ENCODE data around the gene PNPLA8. TPM values are rescaled to one million over a fixed set of nuclear protein-coding genes. Genes with fewer than 3 reads are reported as not detected.
A peak's percentile ranks its signal among the peaks of the same experiment; 100 is the strongest.

Gene PNPLA8
- total RNA-seq, 1 donor from 2014 or later, result 33.4 TPM

- H3K4me3 Mint-ChIP-seq, result peak overlapping the region; percentile 97
- no peaks in the 10 kb centered on the region for H3K36me3 ChIP-seq
- no peak overlapping the region for H3K27ac ChIP-seq
Measured at GRCh38 chr7:108454674-108455550, 71.0 kb downstream of the PNPLA8 start.

GRCh38 chr7:108454317-108454673 is 71.6 kb downstream of the PNPLA8 start:
- Histone ChIP-seq H3F3A (ENCODE audit: low read depth) (peaks cover 57% of the 10 kb centered on the region), H3K4me2 (peak overlapping the region; percentile 91), H4K20me1 (ENCODE audit: low read depth) (peaks cover 27% of the 10 kb centered on the region), H3K27me3 (peaks cover 55% of the 10 kb centered on the region), H3K4me1 (peaks cover 33% of the 10 kb centered on the region), H3K9me3 (ENCODE audit: low read depth) (no peaks in the 10 kb centered on the region), H3K9ac (no peak overlapping the region), H3K79me2 (ENCODE audit: low read depth) (peaks cover 44% of the 10 kb centered on the region), H3K36me3 (no peaks in the 10 kb centered on the region), H3K27ac (no peak overlapping the region), H2AFZ (replicated peaks) (peak overlapping the region; percentile 98), H3K4me3 (peak overlapping the region; percentile 88)
- H3K27ac Mint-ChIP-seq, result no peak overlapping the region
- H3K36me3 Mint-ChIP-seq, result no peaks in the 10 kb centered on the region
- no peaks in the 10 kb centered on the region for H3K9me3 Mint-ChIP-seq
- DNase-seq (ENCODE audit: low spot score), result no peak
- no peak for TF ChIP-seq CTCF (IDR thresholded peaks at IDR 0.05)
- no peak for TF ChIP-seq EZH2phosphoT487 (IDR thresholded peaks at IDR 0.05)
- no peak for TF ChIP-seq EZH2 (IDR thresholded peaks at IDR 0.05)
- peaks cover 40% of the 10 kb centered on the region for H3K4me1 Mint-ChIP-seq
- peaks cover 22% of the 10 kb centered on the region for H3K27me3 Mint-ChIP-seq (ENCODE audit: insufficient read depth, low read depth)
- peak overlapping the region; percentile 97 for H3K4me3 Mint-ChIP-seq

More at GRCh38 chr7:108454674-108455550, 71.0 kb downstream of the PNPLA8 start:
- H3K79me2 ChIP-seq (ENCODE audit: low read depth), result peaks cover 44% of the 10 kb centered on the region
- H3K4me2 ChIP-seq, result peak overlapping the region; percentile 91
- no peaks in the 10 kb centered on the region for H3K9me3 ChIP-seq (ENCODE audit: low read depth)
- H3K27ac Mint-ChIP-seq, result peak overlapping the region; percentile 74
- no peaks in the 10 kb centered on the region for H3K9me3 Mint-ChIP-seq
- H3K4me1 Mint-ChIP-seq, result peaks cover 35% of the 10 kb centered on the region
- peaks cover 55% of the 10 kb centered on the region for H3K27me3 ChIP-seq
- peak overlapping the region; percentile 88 for H3K4me3 ChIP-seq
- H3K9ac ChIP-seq, result no peak overlapping the region
- peak; percentile 70 for DNase-seq (ENCODE audit: low spot score)
- TF ChIP-seq EZH2phosphoT487 (IDR thresholded peaks at IDR 0.05) (no peak), EZH2 (IDR thresholded peaks at IDR 0.05) (no peak), CTCF (IDR thresholded peaks at IDR 0.05) (no peak)
- H3K4me1 ChIP-seq, result peaks cover 27% of the 10 kb centered on the region
- no peaks in the 10 kb centered on the region for H3K36me3 Mint-ChIP-seq
- H4K20me1 ChIP-seq (ENCODE audit: low read depth), result peaks cover 22% of the 10 kb centered on the region
- H3K27me3 Mint-ChIP-seq (ENCODE audit: insufficient read depth, low read depth), result peaks cover 22% of the 10 kb centered on the region
- H2AFZ ChIP-seq (replicated peaks), result peak overlapping the region; percentile 98
- H3F3A ChIP-seq (ENCODE audit: low read depth), result peaks cover 56% of the 10 kb centered on the region

DNA sequence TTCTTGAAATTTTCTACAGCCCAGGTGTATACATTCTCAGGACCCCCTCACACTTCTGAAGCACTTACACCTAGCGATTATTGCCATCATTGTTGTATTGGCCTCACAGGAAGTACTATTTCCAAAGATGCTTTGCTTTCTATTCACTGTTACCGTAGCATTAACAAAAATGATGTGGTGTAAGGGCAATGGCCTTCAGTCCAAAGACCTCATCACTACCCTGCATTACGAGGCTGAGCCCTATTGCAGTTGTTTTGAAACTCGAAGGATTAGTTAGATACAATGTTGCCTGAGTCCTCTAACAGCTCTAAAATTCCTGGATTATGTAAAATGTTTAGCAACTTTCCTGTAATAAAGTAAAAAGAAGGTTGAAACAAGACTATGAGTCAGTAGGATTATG is 72.6 kb downstream of the PNPLA8 start:
- Histone ChIP-seq H2AFZ (replicated peaks) (no peak overlapping the region), H3K79me2 (ENCODE audit: low read depth) (peaks cover 52% of the 10 kb centered on the region), H3K4me1 (peaks cover 42% of the 10 kb centered on the region), H3K9me3 (ENCODE audit: low read depth) (no peaks in the 10 kb centered on the region), H3K4me2 (peak overlapping the region; percentile 22), H3F3A (ENCODE audit: low read depth) (peaks cover 66% of the 10 kb centered on the region), H3K4me3 (no peak overlapping the region), H3K27ac (no peak overlapping the region), H3K27me3 (peaks cover 50% of the 10 kb centered on the region), H4K20me1 (ENCODE audit: low read depth) (peaks cover 27% of the 10 kb centered on the region), H3K36me3 (no peaks in the 10 kb centered on the region), H3K9ac (no peak overlapping the region)
- H3K4me3 Mint-ChIP-seq, result no peak overlapping the region
- peaks cover 17% of the 10 kb centered on the region for H3K27me3 Mint-ChIP-seq (ENCODE audit: insufficient read depth, low read depth)
- H3K4me1 Mint-ChIP-seq, result peaks cover 49% of the 10 kb centered on the region
- no peak for DNase-seq (ENCODE audit: low spot score)
- no peaks in the 10 kb centered on the region for H3K9me3 Mint-ChIP-seq
- H3K36me3 Mint-ChIP-seq, result no peaks in the 10 kb centered on the region
- H3K27ac Mint-ChIP-seq, result no peak overlapping the region
- no peak for TF ChIP-seq EZH2phosphoT487 (IDR thresholded peaks at IDR 0.05)
- no peak for TF ChIP-seq CTCF (IDR thresholded peaks at IDR 0.05)
- TF ChIP-seq EZH2 (IDR thresholded peaks at IDR 0.05), result no peak

Measured in neural progenitor cell (in vitro differentiated cells).